SK-N-SH (cell line): ENCODE measurements around the gene RWDD2A. TPM values are rescaled to one million over a fixed set of nuclear protein-coding genes. Genes with fewer than 3 reads are reported as not detected.

Experiments used
- CTCF ChIA-PET: fragments of 300-600, 350-600 bp; formaldehyde crosslinking; extraction: SDS; loops from one replicate; lab custom pipeline; 2021; lab: Yijun Ruan, JAX
- POLR2A ChIA-PET: fragments of 350-600 bp; sonication (Branson Sonifier 250); formaldehyde crosslinking; extraction: SDS; loops from one replicate; lab custom pipeline; 2020; ENCODE audit warnings: antibody characterized with exemption, inconsistent platforms; lab: Yijun Ruan, JAX
- DNase-seq: peaks from one replicate; pipeline ENCODE4 v3.0.0; 2012
- H2AFZ ChIP-seq: fragments of 200-600 bp; sonication (generic); 2 replicates; pipeline ENCODE4 v1.8.1; 2016; ENCODE audit warnings: antibody characterized with exemption, mild to moderate bottlenecking, low read depth
- H3F3A ChIP-seq: fragments of 200-600 bp; sonication (generic); replicated peaks from 2 replicates; pipeline ENCODE3; 2016; ENCODE audit warnings: antibody characterized with exemption, mild to moderate bottlenecking; ENCODE audit not compliant: insufficient read depth
- H3K27ac ChIP-seq, 2 experiments: fragments of 200-500 bp in 1 of 2; fragments of 200-600 bp in 1 of 2; sonication (Bioruptor generic) in 1 of 2; sonication (generic), shearing (Covaris generic) in 1 of 2; 2 replicates each; pipeline versions ENCODE4 v1.5.1 to v1.6.1; 2014 to 2016; ENCODE audit warnings: low read depth in 2 of 2, inconsistent platforms in 1 of 2, low read length in 1 of 2, mild to moderate bottlenecking in 1 of 2, mixed read lengths in 1 of 2
- H3K27me3 ChIP-seq: fragments of 200-600 bp; sonication (generic), shearing (Covaris generic); 2 replicates; pipeline ENCODE4 v1.6.1; 2016; ENCODE audit warnings: mixed run types; ENCODE audit not compliant: insufficient read depth
- H3K36me3 ChIP-seq, 2 experiments: fragments of 200-500 bp in 1 of 2; fragments of 200-600 bp in 1 of 2; sonication (Bioruptor generic) in 1 of 2; sonication (generic) in 1 of 2; replicated peaks in 1 of 2; 2 replicates each; pipeline versions ENCODE3 to v1.5.1; 2014 to 2016; ENCODE audit warnings: low read length in 1 of 2, mild to moderate bottlenecking in 1 of 2; ENCODE audit not compliant: insufficient read depth in 2 of 2, control insufficient read depth in 1 of 2
- H3K4me1 ChIP-seq, 2 experiments: fragments of 200-500 bp in 1 of 2; fragments of 200-600 bp in 1 of 2; sonication (Bioruptor generic) in 1 of 2; sonication (generic), shearing (Covaris generic) in 1 of 2; 2 replicates each; pipeline versions ENCODE4 v1.5.1 to v1.6.1; 2014 to 2016; ENCODE audit warnings: low read depth in 1 of 2, low read length in 1 of 2, mixed run types in 1 of 2; ENCODE audit not compliant: insufficient read depth in 2 of 2, control insufficient read depth in 1 of 2
- H3K4me2 ChIP-seq: fragments of 200-600 bp; sonication (generic), shearing (Covaris generic); 2 replicates; pipeline ENCODE4 v1.6.1; 2017; ENCODE audit warnings: mixed run types
- H3K4me3 ChIP-seq, 2 experiments: fragments of 200-500 bp in 1 of 2; fragments of 200-600 bp in 1 of 2; sonication (Bioruptor generic) in 1 of 2; sonication (generic), shearing (Covaris generic) in 1 of 2; 2 replicates each; pipeline versions ENCODE4 v1.5.1 to v1.8.1; 2014 to 2016; ENCODE audit warnings: low read depth in 2 of 2, inconsistent platforms in 1 of 2, low read length in 1 of 2, mild to moderate bottlenecking in 1 of 2, mixed read lengths in 1 of 2, moderate library complexity in 1 of 2
- H3K79me2 ChIP-seq: fragments of 200-600 bp; sonication (generic); 2 replicates; pipeline ENCODE4 v1.8.1; 2017; ENCODE audit warnings: mild to moderate bottlenecking; ENCODE audit not compliant: insufficient read depth
- H3K9ac ChIP-seq: fragments of 200-600 bp; sonication (generic); 2 replicates; pipeline ENCODE4 v1.6.1; 2017; ENCODE audit warnings: mixed run types
- H3K9me2 ChIP-seq: fragments of 200-600 bp; sonication (generic); 2 replicates; pipeline ENCODE4 v1.6.1; 2017; ENCODE audit warnings: mixed run types
- H3K9me3 ChIP-seq: fragments of 200-600 bp; sonication (generic); 2 replicates; pipeline ENCODE4 v1.6.1; 2017; ENCODE audit warnings: mixed run types, mild to moderate bottlenecking, moderate library complexity
- H4K20me1 ChIP-seq: fragments of 200-600 bp; sonication (generic); 2 replicates; pipeline ENCODE4 v1.6.1; 2017; ENCODE audit warnings: mild to moderate bottlenecking, mixed run types; ENCODE audit not compliant: insufficient read depth
- CHD2 ChIP-seq: fragments of 150-350 bp; IDR thresholded peaks from 2 replicates; pipeline ENCODE4 v1.6.1; 2018; ENCODE audit warnings: low read length; ENCODE audit not compliant: partially characterized antibody
- EP300 ChIP-seq, 2 experiments: IDR thresholded peaks; 2 replicates each; pipeline versions ENCODE4 v1.4.0 to v1.6.1; 2012; ENCODE audit warnings: borderline replicate concordance in 1 of 2, low read depth in 1 of 2, low read length in 1 of 2
- FOSL2 ChIP-seq: IDR thresholded peaks from 2 replicates; pipeline ENCODE4 v1.4.0; 2012; ENCODE audit warnings: low read depth, mild to moderate bottlenecking, moderate library complexity, borderline replicate concordance
- JUND ChIP-seq: IDR thresholded peaks from 2 replicates; pipeline ENCODE4 v1.4.0; 2012
- RAD21 ChIP-seq: IDR thresholded peaks from 2 replicates; pipeline ENCODE4 v1.6.1; 2012; ENCODE audit warnings: mild to moderate bottlenecking, low read length
- RCOR1 ChIP-seq: fragments of 150-350 bp; IDR thresholded peaks from 2 replicates; pipeline ENCODE4 v1.6.1; 2017; ENCODE audit warnings: antibody characterized with exemption, low read length
- ZBTB33 ChIP-seq: IDR thresholded peaks from 2 replicates; pipeline ENCODE4 v1.4.0; 2012; ENCODE audit warnings: low read depth, borderline replicate concordance
- polyA plus RNA-seq, 3 experiments: library from polyadenylated mRNA; depleted of rRNA; stranded (reverse); fragments of >200 nt; gene quantifications; 2 replicates each; pipeline ENCODE4 v1.2.3, GENCODE V29; 2012
- TF ChIP-seq, protein P1 (sequence below): fragments of 200-600 bp; sonication (generic); IDR thresholded peaks from 2 replicates; pipeline ENCODE4 v1.6.1; 2017; ENCODE audit warnings: antibody characterized with exemption, mild to moderate bottlenecking, moderate library complexity
- TF ChIP-seq, protein P2 (sequence below): IDR thresholded peaks from 2 replicates; pipeline ENCODE4 v1.6.1; 2012; ENCODE audit warnings: mild to moderate bottlenecking, low read depth, low read length, moderate library complexity
- TF ChIP-seq, protein P3 (sequence below): IDR thresholded peaks from 2 replicates; pipeline ENCODE4 v1.4.0; 2012; ENCODE audit warnings: low read depth

RWDD2A gene
- polyA plus RNA-seq, 1 of the 3 experiments (the other 2 are of a cell fraction) = 3.4 TPM

- TF ChIP-seq JUND (no peak), EP300 (IDR thresholded peaks at IDR 0.05; ENCODE audit: borderline replicate concordance in 1 of 2, low read depth in 1 of 2, low read length in 1 of 2) (no peak), CHD2 (no peak), ZBTB33 (no peak), FOSL2 (no peak), RAD21 (no peak), RCOR1 (no peak)
- TF ChIP-seq, protein P1, sequence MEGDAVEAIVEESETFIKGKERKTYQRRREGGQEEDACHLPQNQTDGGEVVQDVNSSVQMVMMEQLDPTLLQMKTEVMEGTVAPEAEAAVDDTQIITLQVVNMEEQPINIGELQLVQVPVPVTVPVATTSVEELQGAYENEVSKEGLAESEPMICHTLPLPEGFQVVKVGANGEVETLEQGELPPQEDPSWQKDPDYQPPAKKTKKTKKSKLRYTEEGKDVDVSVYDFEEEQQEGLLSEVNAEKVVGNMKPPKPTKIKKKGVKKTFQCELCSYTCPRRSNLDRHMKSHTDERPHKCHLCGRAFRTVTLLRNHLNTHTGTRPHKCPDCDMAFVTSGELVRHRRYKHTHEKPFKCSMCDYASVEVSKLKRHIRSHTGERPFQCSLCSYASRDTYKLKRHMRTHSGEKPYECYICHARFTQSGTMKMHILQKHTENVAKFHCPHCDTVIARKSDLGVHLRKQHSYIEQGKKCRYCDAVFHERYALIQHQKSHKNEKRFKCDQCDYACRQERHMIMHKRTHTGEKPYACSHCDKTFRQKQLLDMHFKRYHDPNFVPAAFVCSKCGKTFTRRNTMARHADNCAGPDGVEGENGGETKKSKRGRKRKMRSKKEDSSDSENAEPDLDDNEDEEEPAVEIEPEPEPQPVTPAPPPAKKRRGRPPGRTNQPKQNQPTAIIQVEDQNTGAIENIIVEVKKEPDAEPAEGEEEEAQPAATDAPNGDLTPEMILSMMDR = no peak
- TF ChIP-seq, protein P2, sequence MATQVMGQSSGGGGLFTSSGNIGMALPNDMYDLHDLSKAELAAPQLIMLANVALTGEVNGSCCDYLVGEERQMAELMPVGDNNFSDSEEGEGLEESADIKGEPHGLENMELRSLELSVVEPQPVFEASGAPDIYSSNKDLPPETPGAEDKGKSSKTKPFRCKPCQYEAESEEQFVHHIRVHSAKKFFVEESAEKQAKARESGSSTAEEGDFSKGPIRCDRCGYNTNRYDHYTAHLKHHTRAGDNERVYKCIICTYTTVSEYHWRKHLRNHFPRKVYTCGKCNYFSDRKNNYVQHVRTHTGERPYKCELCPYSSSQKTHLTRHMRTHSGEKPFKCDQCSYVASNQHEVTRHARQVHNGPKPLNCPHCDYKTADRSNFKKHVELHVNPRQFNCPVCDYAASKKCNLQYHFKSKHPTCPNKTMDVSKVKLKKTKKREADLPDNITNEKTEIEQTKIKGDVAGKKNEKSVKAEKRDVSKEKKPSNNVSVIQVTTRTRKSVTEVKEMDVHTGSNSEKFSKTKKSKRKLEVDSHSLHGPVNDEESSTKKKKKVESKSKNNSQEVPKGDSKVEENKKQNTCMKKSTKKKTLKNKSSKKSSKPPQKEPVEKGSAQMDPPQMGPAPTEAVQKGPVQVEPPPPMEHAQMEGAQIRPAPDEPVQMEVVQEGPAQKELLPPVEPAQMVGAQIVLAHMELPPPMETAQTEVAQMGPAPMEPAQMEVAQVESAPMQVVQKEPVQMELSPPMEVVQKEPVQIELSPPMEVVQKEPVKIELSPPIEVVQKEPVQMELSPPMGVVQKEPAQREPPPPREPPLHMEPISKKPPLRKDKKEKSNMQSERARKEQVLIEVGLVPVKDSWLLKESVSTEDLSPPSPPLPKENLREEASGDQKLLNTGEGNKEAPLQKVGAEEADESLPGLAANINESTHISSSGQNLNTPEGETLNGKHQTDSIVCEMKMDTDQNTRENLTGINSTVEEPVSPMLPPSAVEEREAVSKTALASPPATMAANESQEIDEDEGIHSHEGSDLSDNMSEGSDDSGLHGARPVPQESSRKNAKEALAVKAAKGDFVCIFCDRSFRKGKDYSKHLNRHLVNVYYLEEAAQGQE = no peak
- TF ChIP-seq, protein P3, sequence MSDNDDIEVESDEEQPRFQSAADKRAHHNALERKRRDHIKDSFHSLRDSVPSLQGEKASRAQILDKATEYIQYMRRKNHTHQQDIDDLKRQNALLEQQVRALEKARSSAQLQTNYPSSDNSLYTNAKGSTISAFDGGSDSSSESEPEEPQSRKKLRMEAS = no peak
- DNase-seq = no peak
These were observed 27.0 kb downstream of the RWDD2A start for GRCh38 chr6:83220121-83220520.

More at GRCh38 chr6:83220121-83220520, 27.0 kb downstream of the RWDD2A start:
- Histone ChIP-seq H4K20me1 (no peaks in the 10 kb centered on the region), H3K27ac (no peak overlapping the region), H3K4me2 (no peak overlapping the region), H3K27me3 (no peaks in the 10 kb centered on the region), H3K9ac (no peak overlapping the region), H3K9me3 (no peaks in the 10 kb centered on the region), H3F3A (no peaks in the 10 kb centered on the region), H3K36me3 (peaks cover 0 to 3% of the 10 kb centered on the region in 2 experiments), H3K4me1 (peaks cover 5 to 6% of the 10 kb centered on the region in 2 experiments; a peak in 3 of 4 replicates), H2AFZ (no peak overlapping the region), H3K79me2 (no peaks in the 10 kb centered on the region), H3K9me2 (no peaks in the 10 kb centered on the region), H3K4me3 (no peak overlapping the region)
- CTCF ChIA-PET = interaction anchor here (9.7 to 13.0 kb wide), 2 partner anchors 153 to 293 kb away, joined by 293 to 328 read pairs; partner anchors contain the start of genes DOP1A, PRSS35 and UBE3D
- POLR2A ChIA-PET = no interaction called here
